Stimulated activated CD4-positive, alpha-beta T cell treated with anti-CD3 and anti-CD28 coated beads, Interleukin-4, amount 100 ng/mL, for 4 hours (primary cell): ENCODE data around the gene SP4.
"Not testable (repeated sequence)": the region's sequence is repeated elsewhere in the genome, so short reads cannot be mapped to it uniquely, and the experiment has no call there.

Experiments used
- DNase-seq, 2 experiments: peaks; one replicate each; pipeline ENCODE4 v3.0.0-alpha.2; 2020

Gene SP4

DNA sequence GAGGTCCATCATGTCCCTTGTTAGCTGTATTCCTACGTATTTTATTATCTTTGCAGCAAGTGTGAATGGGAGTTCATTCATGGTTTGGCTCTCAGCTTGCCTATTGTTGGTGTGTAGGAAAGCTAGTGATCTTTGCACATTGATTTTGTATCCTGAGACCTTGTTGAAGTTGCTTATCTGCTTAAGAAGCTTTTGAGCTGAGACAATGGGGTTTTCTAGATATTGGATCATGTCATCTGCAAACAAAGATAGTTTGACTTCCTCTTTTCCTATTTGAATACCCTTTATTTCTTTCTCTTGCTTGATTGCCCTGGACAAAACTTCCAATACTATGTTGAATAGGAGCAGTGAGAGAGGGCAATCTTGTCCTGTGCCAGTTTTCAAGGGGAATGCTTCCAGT lies 104.6 kb downstream of the SP4 start:
- DNase-seq: not testable (repeated sequence)

- DNase-seq: not testable (repeated sequence)
Observed at GRCh38 chr7:21533646-21534045, 105.8 kb downstream of the SP4 start.

DNA sequence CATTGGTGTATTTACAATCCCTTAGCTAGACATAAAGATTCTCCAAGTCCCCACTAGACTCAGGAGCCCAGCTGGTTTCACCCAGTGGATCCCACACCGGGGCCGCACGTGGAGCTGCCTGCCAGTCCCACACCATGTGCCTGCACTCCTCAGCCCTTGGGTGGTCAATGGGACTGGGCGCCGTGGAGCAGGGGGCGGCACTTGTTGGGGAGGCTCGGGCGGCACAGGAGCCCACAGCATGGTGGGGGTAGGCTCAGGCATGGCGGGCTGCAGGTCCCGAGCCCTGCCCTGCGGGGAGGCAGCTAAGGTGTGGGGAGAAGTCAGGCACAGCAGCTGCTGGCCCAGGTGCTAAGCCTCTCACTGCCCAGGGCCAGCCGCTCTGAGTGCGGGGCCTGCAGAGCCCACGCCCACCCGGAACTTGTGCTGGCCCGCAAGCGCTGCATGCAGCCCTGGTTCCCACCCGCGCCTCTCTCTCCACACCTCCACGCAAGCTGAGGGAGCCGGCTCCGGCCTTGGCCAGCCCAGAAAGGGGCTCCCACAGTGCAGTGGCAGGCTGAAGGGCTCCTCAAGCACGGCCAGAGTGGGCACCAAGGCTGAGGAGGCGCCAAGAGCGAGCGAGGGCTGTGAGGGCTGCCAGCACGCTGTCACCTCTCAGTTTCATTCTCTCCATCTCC lies 108.7 kb downstream of the SP4 start:
- not testable (repeated sequence) for DNase-seq

GRCh38 chr7:21538936-21539495 lies 111.1 kb downstream of the SP4 start:
- DNase-seq: no peak

DNA sequence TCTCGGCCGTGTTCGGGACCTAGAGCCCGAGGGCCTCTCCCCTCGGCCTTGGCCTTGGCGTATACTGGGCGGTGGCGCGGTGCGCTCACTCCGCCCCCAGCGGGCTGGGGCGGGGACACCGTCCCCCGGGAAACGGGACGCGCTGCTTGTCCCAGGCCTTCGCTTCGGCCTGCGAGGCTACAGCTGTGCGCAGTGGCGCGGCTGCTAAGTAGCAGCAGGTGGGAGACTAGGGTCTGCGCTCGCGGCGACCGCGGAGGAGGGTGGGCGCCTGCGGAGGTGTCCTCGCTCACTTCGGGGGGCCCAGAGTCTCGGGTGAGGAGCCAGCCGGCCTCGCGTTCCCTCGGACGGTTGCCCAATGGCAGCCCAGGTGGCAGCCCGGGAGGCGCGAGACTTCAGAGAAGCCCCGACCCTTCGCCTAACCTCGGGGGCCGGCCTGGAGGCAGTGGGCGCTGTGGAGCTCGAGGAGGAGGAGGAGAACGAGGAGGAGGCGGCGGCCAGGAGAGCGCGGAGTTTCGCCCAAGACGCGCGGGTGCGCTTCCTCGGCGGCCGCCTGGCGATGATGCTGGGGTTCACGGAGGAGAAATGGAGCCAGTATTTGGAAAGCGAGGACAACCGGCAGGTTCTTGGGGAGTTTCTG lies 115.1 kb downstream of the SP4 start, which contains the start of gene DNAH11:
Gene DNAH11, plus strand, starts transcription at position 149 of the 637 bp plus-strand sequence. Its CDS starts 207 bp downstream, at position 356.
- no peak for DNase-seq

DNA sequence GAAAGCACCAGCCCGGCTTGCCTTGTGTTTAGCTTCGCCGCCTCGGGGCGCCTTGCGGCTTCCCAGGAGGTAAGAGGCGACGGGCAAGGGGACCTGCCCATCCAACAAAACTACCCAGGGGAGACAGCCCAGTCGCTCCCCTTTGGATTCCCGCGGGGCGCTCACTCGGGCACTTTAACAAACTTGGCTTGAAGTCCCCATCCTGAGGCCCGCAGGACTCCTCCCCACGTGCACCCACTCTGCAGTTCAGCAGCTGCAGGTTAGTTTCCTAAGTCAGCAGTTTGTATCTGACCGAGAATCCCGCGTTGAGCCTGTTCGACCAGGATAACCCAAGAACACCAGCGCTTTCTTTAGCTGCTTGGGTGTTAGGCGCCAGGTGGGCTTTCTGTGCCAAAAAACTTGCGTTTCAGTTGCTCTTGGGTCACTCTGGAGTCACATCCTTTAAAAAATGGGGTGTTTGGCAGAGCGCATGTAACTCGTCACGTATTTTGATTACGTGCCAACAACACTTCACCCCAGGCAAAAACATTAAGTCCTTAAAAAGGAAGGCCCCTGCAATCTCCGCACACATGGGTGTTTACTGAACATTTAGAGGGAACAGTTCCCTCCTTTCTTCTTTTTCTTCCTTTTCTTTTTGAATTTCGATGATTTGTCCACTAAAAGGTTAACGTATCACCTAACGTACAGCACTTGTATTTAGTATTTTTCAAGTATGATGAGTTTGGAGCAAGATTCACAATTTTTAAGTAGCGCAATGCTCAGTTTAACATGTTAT lies 115.8 kb downstream of the SP4 start:
- DNase-seq: no peak

DNA sequence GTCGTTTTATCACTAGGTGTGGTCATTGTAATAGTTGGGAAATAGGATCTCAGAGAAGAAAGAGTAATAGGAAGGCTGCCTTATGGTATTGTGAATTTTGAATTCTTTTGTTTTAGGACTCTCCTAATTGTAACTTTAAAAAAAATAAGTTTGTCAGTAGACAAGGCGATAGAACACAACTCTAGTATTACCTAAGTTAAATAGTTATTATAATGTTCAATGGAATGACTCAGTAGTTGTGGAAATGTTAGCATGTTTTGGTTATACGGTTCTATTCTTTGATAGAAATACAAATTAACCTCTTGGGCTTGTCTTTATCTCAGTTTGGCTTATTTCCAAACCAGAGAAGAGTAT lies 116.4 kb downstream of the SP4 start:
- no peak for DNase-seq

GRCh38 chr7:21544715-21545114 lies 116.8 kb downstream of the SP4 start:
- DNase-seq: no peak

DNA sequence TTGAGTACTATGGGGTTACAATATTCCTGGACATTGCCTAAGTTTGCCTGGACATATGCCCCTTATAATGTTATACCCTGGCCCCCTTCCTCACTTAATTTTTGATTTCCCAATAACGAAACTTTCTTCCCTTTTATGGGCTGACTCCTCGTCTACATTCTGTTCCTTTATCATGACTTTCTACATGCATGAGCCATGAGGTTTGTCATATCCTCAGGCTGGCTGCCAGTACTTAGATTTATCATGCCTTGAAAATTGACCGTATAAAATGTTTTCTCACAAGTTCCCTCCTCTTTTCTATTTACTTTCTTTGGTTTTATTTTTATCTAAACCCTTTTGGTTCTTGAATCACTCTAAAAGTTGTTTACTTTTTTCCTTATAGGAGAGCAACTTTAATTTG lies 119.6 kb downstream of the SP4 start:
- no peak for DNase-seq

DNA sequence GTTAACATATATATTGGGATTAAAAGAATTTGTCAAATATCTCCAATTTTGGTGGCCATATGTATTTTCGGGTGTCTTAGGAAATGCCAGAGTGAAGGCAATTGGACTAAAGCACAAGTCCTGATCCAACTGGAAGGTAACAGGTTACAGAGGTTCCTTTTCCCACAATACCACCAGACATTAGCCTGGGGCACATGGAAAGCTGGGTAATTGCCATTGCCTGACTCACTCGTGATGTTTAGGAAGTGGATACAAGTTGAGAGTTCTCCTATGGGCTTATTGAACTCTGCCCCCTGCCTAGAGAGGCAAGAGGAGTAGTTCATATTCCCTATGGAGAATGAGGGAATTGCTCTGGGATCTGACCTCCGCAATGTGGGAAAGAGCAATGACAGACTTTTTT lies 120.6 kb downstream of the SP4 start:
- no peak for DNase-seq

DNA sequence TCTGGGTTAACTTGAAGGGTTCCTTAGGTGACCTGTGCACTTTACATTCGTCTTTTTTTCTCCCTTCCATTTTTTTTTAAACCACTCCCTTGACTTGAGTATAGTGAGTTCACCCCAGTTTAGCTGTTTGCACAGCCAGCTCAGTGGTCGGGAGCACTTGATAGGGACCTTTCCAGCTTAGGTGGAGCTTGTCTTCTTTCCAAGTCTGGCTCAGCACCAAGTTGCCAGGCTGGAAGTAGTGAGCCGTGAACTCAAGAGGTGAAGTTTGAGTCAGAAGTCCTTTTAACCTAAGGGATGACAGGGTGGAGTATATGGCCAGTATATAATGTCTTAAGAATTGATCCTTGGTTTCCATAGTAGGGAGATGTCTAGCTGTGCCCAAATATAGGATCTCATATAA lies 122.2 kb downstream of the SP4 start:
- DNase-seq: no peak

DNA sequence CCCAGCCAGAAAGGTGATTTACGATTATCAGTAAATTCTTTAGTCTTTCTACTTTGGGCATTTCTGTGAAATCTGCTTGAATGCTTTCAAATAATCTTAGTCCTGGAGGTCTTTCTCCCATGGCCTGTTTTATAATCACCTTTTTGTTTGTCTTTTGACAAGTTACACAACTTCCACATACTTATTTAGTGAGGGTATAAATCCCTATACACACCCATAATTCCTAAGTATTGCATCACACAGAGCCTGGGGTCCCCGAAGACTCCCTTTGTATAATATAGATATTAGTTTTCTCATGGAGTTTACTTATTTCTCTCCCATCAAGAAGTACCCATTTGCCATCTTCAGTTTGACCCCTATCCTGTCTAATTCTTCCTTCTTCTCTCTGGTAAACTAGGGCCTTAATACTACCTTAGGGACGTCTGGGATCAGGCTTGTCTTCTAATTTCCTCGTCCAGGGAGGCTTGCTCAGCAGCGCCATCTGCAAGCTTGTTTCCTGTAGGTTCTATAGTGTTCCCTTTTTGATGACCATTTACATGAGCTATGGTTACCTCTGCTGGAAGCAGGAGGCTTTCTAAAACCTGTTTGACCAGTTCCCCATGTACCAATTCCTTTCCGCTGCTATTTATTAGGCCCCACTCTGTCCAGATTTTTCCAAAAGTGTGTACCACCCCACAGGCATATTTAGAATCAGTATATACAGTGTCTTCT lies 123.1 kb downstream of the SP4 start:
- no peak for DNase-seq

DNA sequence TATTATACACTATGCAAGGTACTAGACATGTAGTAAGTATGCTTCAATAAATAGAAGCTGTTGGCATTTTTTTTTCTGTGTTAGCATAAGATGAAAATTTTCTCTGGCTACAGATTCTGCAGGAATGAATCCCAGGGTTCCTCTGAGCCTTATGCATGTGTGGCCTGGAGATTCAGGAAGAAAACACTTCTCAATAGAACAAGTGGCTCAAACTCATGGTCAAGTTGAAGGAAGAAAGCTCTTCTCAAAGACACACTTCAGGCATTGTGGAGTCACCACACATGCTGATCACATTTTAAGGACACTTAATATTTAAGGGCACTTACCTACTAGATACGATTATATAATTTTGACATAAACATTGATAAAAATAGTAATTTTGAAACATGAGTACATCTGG lies 134.5 kb downstream of the SP4 start:
- DNase-seq: no peak
